ENCODE data around the gene ZNF383.
"Not testable (repeated sequence)": the region's sequence is repeated elsewhere in the genome, so short reads cannot be mapped to it uniquely, and the experiment has no call there.

Gene ZNF383

GRCh38 chr19:37217775-37218591, at the start of gene ZNF383:
ZNF383 (plus strand) TSS chr19:37218214; CDS start chr19:37230454, 12,240 bp downstream.
- Histone ChIP-seq H3K9ac (ENCODE audit: low read depth, low read length) (peak within 1 kb of the TSS; percentile 90), H3K4me1 (ENCODE audit: insufficient read depth, low read length) (no peaks in the 10 kb centered on the region), H3K9me3 (ENCODE audit: insufficient read depth, low read depth, low read length) (peaks cover 11% of the 10 kb centered on the region), H3K27me3 (ENCODE audit: insufficient read depth, low read length) (no peaks in the 10 kb centered on the region), H3K4me3 (ENCODE audit: low read length) (peak within 1 kb of the TSS; percentile 99), H3K27ac (ENCODE audit: low read length) (peak within 1 kb of the TSS; percentile 99), H3K36me3 (ENCODE audit: insufficient read depth, low read depth, low read length) (peaks cover 5% of the 10 kb centered on the region)

GRCh38 chr19:37172368-37173366, 45.3 kb upstream of the ZNF383 start, which contains the start of gene ZNF585A:
ZNF585A (minus strand) TSS chr19:37172695; CDS start chr19:37169910, 2,785 bp downstream.
- Histone ChIP-seq H3K9ac (ENCODE audit: low read depth, low read length) (peak within 1 kb of the TSS; percentile 79; the same call in 1 of the 2 replicates), H3K4me1 (ENCODE audit: insufficient read depth, low read length) (no peaks in the 10 kb centered on the region), H3K4me3 (ENCODE audit: low read length) (peak within 1 kb of the TSS; percentile 95), H3K9me3 (ENCODE audit: insufficient read depth, low read depth, low read length) (peaks cover 73% of the 10 kb centered on the region), H3K27me3 (ENCODE audit: insufficient read depth, low read length) (no peaks in the 10 kb centered on the region), H3K27ac (ENCODE audit: low read length) (no peak within 1 kb of the TSS), H3K36me3 (ENCODE audit: insufficient read depth, low read depth, low read length) (peaks cover 23% of the 10 kb centered on the region)

GRCh38 chr19:37186071-37186470, 31.9 kb upstream of the ZNF383 start:
- H3K4me3 ChIP-seq (ENCODE audit: low read length); H3K27me3 ChIP-seq (ENCODE audit: insufficient read depth, low read length); H3K27ac ChIP-seq (ENCODE audit: low read length); H3K9ac ChIP-seq (ENCODE audit: low read depth, low read length); H3K4me1 ChIP-seq (ENCODE audit: insufficient read depth, low read length): not testable (repeated sequence)
- H3K9me3 ChIP-seq (ENCODE audit: insufficient read depth, low read depth, low read length) = peaks cover 84% of the 10 kb centered on the region
- peaks cover 28% of the 10 kb centered on the region; the same call in 1 of the 2 replicates for H3K36me3 ChIP-seq (ENCODE audit: insufficient read depth, low read depth, low read length)

- H3K36me3 ChIP-seq (ENCODE audit: insufficient read depth, low read depth, low read length); H3K9ac ChIP-seq (ENCODE audit: low read depth, low read length); H3K27me3 ChIP-seq (ENCODE audit: insufficient read depth, low read length); H3K27ac ChIP-seq (ENCODE audit: low read length); H3K4me3 ChIP-seq (ENCODE audit: low read length); H3K4me1 ChIP-seq (ENCODE audit: insufficient read depth, low read length): not testable (repeated sequence)
- peaks cover 38% of the 10 kb centered on the region for H3K9me3 ChIP-seq (ENCODE audit: insufficient read depth, low read depth, low read length)
These were observed 22.8 kb upstream of the ZNF383 start for GRCh38 chr19:37195248-37195647.

GRCh38 chr19:37197115-37197514, 20.9 kb upstream of the ZNF383 start:
- not testable (repeated sequence) for H3K4me1 ChIP-seq (ENCODE audit: insufficient read depth, low read length); H3K27me3 ChIP-seq (ENCODE audit: insufficient read depth, low read length); H3K36me3 ChIP-seq (ENCODE audit: insufficient read depth, low read depth, low read length); H3K9ac ChIP-seq (ENCODE audit: low read depth, low read length); H3K27ac ChIP-seq (ENCODE audit: low read length); H3K4me3 ChIP-seq (ENCODE audit: low read length)
- peaks cover 24% of the 10 kb centered on the region for H3K9me3 ChIP-seq (ENCODE audit: insufficient read depth, low read depth, low read length)

GRCh38 chr19:37197768-37198167, 20.2 kb upstream of the ZNF383 start:
- H3K9me3 ChIP-seq (ENCODE audit: insufficient read depth, low read depth, low read length) = peaks cover 19% of the 10 kb centered on the region
- no peaks in the 10 kb centered on the region for H3K27me3 ChIP-seq (ENCODE audit: insufficient read depth, low read length)
- no peaks in the 10 kb centered on the region for H3K4me1 ChIP-seq (ENCODE audit: insufficient read depth, low read length)
- H3K27ac ChIP-seq (ENCODE audit: low read length) = no peak overlapping the region
- H3K36me3 ChIP-seq (ENCODE audit: insufficient read depth, low read depth, low read length) = peaks cover 6% of the 10 kb centered on the region; the same call in 1 of the 2 replicates
- H3K4me3 ChIP-seq (ENCODE audit: low read length) = no peak overlapping the region
- no peak overlapping the region for H3K9ac ChIP-seq (ENCODE audit: low read depth, low read length)

GRCh38 chr19:37217480-37217774, 587 bp upstream of the ZNF383 start:
- Histone ChIP-seq H3K27me3 (ENCODE audit: insufficient read depth, low read length) (no peaks in the 10 kb centered on the region), H3K27ac (ENCODE audit: low read length) (peak overlapping the region; percentile 99), H3K4me3 (ENCODE audit: low read length) (peak overlapping the region; percentile 99), H3K9ac (ENCODE audit: low read depth, low read length) (peak overlapping the region; percentile 90; the same call in 1 of the 2 replicates), H3K36me3 (ENCODE audit: insufficient read depth, low read depth, low read length) (peaks cover 5% of the 10 kb centered on the region), H3K4me1 (ENCODE audit: insufficient read depth, low read length) (no peaks in the 10 kb centered on the region), H3K9me3 (ENCODE audit: insufficient read depth, low read depth, low read length) (peaks cover 9% of the 10 kb centered on the region)

- Histone ChIP-seq H3K4me1 (ENCODE audit: insufficient read depth, low read length) (no peaks in the 10 kb centered on the region), H3K27ac (ENCODE audit: low read length) (peak overlapping the region; percentile 99), H3K9ac (ENCODE audit: low read depth, low read length) (peak overlapping the region; percentile 90), H3K9me3 (ENCODE audit: insufficient read depth, low read depth, low read length) (peaks cover 7% of the 10 kb centered on the region), H3K4me3 (ENCODE audit: low read length) (peak overlapping the region; percentile 99), H3K27me3 (ENCODE audit: insufficient read depth, low read length) (no peaks in the 10 kb centered on the region), H3K36me3 (ENCODE audit: insufficient read depth, low read depth, low read length) (peaks cover 5% of the 10 kb centered on the region)
These were observed 550 bp downstream of the ZNF383 start for GRCh38 chr19:37218592-37218935.

- H3K9me3 ChIP-seq (ENCODE audit: insufficient read depth, low read depth, low read length) = peaks cover 14% of the 10 kb centered on the region
- H3K27me3 ChIP-seq (ENCODE audit: insufficient read depth, low read length) = no peaks in the 10 kb centered on the region
- H3K27ac ChIP-seq (ENCODE audit: low read length) = no peak overlapping the region
- H3K36me3 ChIP-seq (ENCODE audit: insufficient read depth, low read depth, low read length) = peaks cover 8% of the 10 kb centered on the region
- H3K9ac ChIP-seq (ENCODE audit: low read depth, low read length) = no peak overlapping the region
- no peaks in the 10 kb centered on the region for H3K4me1 ChIP-seq (ENCODE audit: insufficient read depth, low read length)
- no peak overlapping the region for H3K4me3 ChIP-seq (ENCODE audit: low read length)
These were observed 2.4 kb downstream of the ZNF383 start for GRCh38 chr19:37220383-37220782.

GRCh38 chr19:37221136-37221535, 3.1 kb downstream of the ZNF383 start:
- peaks cover 17% of the 10 kb centered on the region for H3K9me3 ChIP-seq (ENCODE audit: insufficient read depth, low read depth, low read length)
- no peak overlapping the region for H3K27ac ChIP-seq (ENCODE audit: low read length)
- no peak overlapping the region for H3K9ac ChIP-seq (ENCODE audit: low read depth, low read length)
- no peak overlapping the region for H3K4me3 ChIP-seq (ENCODE audit: low read length)
- no peaks in the 10 kb centered on the region for H3K4me1 ChIP-seq (ENCODE audit: insufficient read depth, low read length)
- H3K27me3 ChIP-seq (ENCODE audit: insufficient read depth, low read length) = no peaks in the 10 kb centered on the region
- peaks cover 13% of the 10 kb centered on the region for H3K36me3 ChIP-seq (ENCODE audit: insufficient read depth, low read depth, low read length)

- H3K27ac ChIP-seq (ENCODE audit: low read length) = no peak overlapping the region
- H3K27me3 ChIP-seq (ENCODE audit: insufficient read depth, low read length) = no peaks in the 10 kb centered on the region
- H3K36me3 ChIP-seq (ENCODE audit: insufficient read depth, low read depth, low read length) = peaks cover 34% of the 10 kb centered on the region
- H3K9ac ChIP-seq (ENCODE audit: low read depth, low read length) = no peak overlapping the region
- H3K4me1 ChIP-seq (ENCODE audit: insufficient read depth, low read length) = no peaks in the 10 kb centered on the region
- H3K9me3 ChIP-seq (ENCODE audit: insufficient read depth, low read depth, low read length) = peaks cover 44% of the 10 kb centered on the region
- H3K4me3 ChIP-seq (ENCODE audit: low read length) = no peak overlapping the region
These were observed 8.2 kb downstream of the ZNF383 start for GRCh38 chr19:37226248-37226647.

All from iPS-20b (cell line).